ENCODE data around the gene FUCA1. TPM values are rescaled to one million over a fixed set of nuclear protein-coding genes. Genes with fewer than 3 reads are reported as not detected.
"Not testable (repeated sequence)": the region's sequence is repeated elsewhere in the genome, so short reads cannot be mapped to it uniquely, and the experiment has no call there.

FUCA1 gene
- total RNA-seq, 1 experiment from 2014 or later, result 20.3 TPM

DNA sequence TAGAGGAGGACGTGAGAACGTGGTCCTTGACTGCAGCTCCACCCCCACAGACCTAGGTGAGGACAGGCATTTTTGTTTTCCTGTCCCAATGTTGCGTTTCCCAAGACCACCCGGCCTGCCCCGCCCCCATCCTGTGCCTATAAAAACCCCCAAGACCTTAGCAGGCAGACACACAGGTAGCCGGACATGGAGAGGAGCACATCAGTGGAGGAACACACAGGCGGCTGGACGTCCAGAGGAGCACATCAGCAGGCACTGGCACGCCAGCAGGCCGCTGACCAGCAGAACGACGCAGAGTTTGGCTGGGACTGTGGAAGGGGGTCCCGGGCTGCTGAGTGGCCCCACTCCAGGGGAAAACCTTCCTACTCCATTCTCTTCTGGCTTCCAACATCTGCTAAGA, 30.2 kb downstream of the FUCA1 start:
- H3F3A ChIP-seq (ENCODE audit: low read length, unreplicated experiment), result no peaks in the 10 kb centered on the region
- H3K9ac ChIP-seq (ENCODE audit: low read length), result no peak overlapping the region
- H2AFZ ChIP-seq (ENCODE audit: low read length), result peak overlapping the region; percentile 72
- H3K4me2 ChIP-seq (ENCODE audit: low read length), result peak overlapping the region; percentile 83
- ChIA-PET POLR2A (ENCODE audit: unreplicated experiment) (no interaction called here), CTCF (no interaction called here)
- BruUV-seq (replicated peaks), result no TSS peak
- no peak overlapping the region for H3K27ac ChIP-seq (ENCODE audit: low read length)
- H3K4me1 ChIP-seq (ENCODE audit: insufficient read depth, low read length), result peaks cover 5% of the 10 kb centered on the region; the same call in 1 of the 2 replicates
- H3K9me3 ChIP-seq (ENCODE audit: low read length), result no peaks in the 10 kb centered on the region
- intact Hi-C loops (cut with micrococcal nuclease), result no loop called here
- H3K9me2 ChIP-seq (replicated peaks; ENCODE audit: low read length), result no peaks in the 10 kb centered on the region
- TF ChIP-seq EZH2 (IDR thresholded peaks at IDR 0.05; ENCODE audit: low read length, unreplicated experiment), result no peak
- TF ChIP-seq, protein P1, sequence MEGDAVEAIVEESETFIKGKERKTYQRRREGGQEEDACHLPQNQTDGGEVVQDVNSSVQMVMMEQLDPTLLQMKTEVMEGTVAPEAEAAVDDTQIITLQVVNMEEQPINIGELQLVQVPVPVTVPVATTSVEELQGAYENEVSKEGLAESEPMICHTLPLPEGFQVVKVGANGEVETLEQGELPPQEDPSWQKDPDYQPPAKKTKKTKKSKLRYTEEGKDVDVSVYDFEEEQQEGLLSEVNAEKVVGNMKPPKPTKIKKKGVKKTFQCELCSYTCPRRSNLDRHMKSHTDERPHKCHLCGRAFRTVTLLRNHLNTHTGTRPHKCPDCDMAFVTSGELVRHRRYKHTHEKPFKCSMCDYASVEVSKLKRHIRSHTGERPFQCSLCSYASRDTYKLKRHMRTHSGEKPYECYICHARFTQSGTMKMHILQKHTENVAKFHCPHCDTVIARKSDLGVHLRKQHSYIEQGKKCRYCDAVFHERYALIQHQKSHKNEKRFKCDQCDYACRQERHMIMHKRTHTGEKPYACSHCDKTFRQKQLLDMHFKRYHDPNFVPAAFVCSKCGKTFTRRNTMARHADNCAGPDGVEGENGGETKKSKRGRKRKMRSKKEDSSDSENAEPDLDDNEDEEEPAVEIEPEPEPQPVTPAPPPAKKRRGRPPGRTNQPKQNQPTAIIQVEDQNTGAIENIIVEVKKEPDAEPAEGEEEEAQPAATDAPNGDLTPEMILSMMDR (conservative IDR thresholded peaks at IDR 0.05; ENCODE audit: low read depth, low read length), result no peak
- H3K79me2 ChIP-seq (ENCODE audit: low read length), result no peaks in the 10 kb centered on the region
- no peaks in the 10 kb centered on the region for H3K27me3 ChIP-seq (ENCODE audit: low read length)
- no peaks in the 10 kb centered on the region for H4K20me1 ChIP-seq (ENCODE audit: low read length)
- ATAC-seq, result peak; percentile 23
- peak overlapping the region; percentile 62 for H3K4me3 ChIP-seq (ENCODE audit: low read length)
- DNase-seq, result no peak
- H3K36me3 ChIP-seq (ENCODE audit: low read depth, low read length), result no peaks in the 10 kb centered on the region

DNA sequence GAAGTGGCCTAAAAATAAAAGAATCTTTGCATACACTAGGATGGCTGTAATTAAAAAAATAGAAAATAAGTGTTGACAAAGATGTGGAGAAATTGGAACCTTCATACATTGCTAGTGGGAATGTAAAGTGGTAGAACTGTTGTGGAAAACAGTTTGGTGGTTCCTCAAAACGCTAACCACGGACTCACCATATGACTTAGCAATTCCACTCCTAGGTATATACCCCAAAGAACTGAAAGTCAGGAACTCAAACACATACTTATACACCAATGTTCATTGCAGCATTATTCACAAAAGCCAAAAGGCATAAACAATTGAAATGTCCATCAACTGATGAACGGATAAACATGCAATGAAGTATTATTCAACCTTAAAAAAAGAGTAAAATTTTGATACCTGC, 32.1 kb downstream of the FUCA1 start:
- CTCF ChIA-PET, result no interaction called here

DNA sequence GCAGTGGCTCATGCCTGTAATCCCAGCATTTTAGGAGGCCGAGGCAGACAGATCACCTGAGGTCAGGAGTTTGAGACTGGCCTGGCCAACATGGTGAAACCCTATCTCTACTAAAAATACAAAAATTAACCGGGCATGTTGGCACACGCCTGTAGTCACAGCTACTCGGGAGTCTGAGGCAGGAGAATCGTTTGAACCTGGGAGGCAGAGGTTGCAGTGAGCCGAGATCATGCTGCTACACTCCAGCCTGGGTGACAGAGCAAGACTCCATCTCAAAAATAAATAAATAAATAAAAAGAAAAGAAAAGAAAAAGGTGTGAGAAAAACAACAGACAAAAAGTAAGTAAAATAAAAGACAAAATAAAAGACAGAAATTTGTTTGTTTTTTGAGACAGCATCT, 33.9 kb downstream of the FUCA1 start:
- H3K9me2 ChIP-seq (replicated peaks; ENCODE audit: low read length); intact Hi-C loops (cut with micrococcal nuclease); H2AFZ ChIP-seq (ENCODE audit: low read length); CTCF ChIA-PET; H3K27ac ChIP-seq (ENCODE audit: low read length); DNase-seq; H3K4me2 ChIP-seq (ENCODE audit: low read length); ATAC-seq; H4K20me1 ChIP-seq (ENCODE audit: low read length); H3F3A ChIP-seq (ENCODE audit: low read length, unreplicated experiment); H3K4me3 ChIP-seq (ENCODE audit: low read length); H3K79me2 ChIP-seq (ENCODE audit: low read length); BruUV-seq (replicated peaks); H3K36me3 ChIP-seq (ENCODE audit: low read depth, low read length); H3K9me3 ChIP-seq (ENCODE audit: low read length); H3K9ac ChIP-seq (ENCODE audit: low read length); POLR2A ChIA-PET (ENCODE audit: unreplicated experiment); H3K27me3 ChIP-seq (ENCODE audit: low read length): not testable (repeated sequence)
- H3K4me1 ChIP-seq (ENCODE audit: insufficient read depth, low read length), result peaks cover 11% of the 10 kb centered on the region; the same call in 1 of the 2 replicates

More for the DNA sequence above, 32.1 kb downstream of the FUCA1 start:
- Histone ChIP-seq H2AFZ (ENCODE audit: low read length) (no peak overlapping the region), H3K9me3 (ENCODE audit: low read length) (no peaks in the 10 kb centered on the region), H3K36me3 (ENCODE audit: low read depth, low read length) (no peaks in the 10 kb centered on the region), H3K4me2 (ENCODE audit: low read length) (no peak overlapping the region), H3K9ac (ENCODE audit: low read length) (no peak overlapping the region), H3K27me3 (ENCODE audit: low read length) (no peaks in the 10 kb centered on the region), H3K4me3 (ENCODE audit: low read length) (no peak overlapping the region), H3K79me2 (ENCODE audit: low read length) (no peaks in the 10 kb centered on the region), H4K20me1 (ENCODE audit: low read length) (no peaks in the 10 kb centered on the region), H3K9me2 (replicated peaks; ENCODE audit: low read length) (no peaks in the 10 kb centered on the region), H3F3A (ENCODE audit: low read length, unreplicated experiment) (no peaks in the 10 kb centered on the region), H3K27ac (ENCODE audit: low read length) (no peak overlapping the region), H3K4me1 (ENCODE audit: insufficient read depth, low read length) (peaks cover 5% of the 10 kb centered on the region; the same call in 1 of the 2 replicates)
- DNase-seq, result no peak
- TF ChIP-seq, protein P1 (conservative IDR thresholded peaks at IDR 0.05; ENCODE audit: low read depth, low read length), result no peak
- TF ChIP-seq EZH2phosphoT487 (IDR thresholded peaks at IDR 0.05; ENCODE audit: borderline replicate concordance, low read length) (no peak), EZH2 (IDR thresholded peaks at IDR 0.05; ENCODE audit: low read length, unreplicated experiment) (no peak)
- BruUV-seq (replicated peaks), result no TSS peak
- no peak for ATAC-seq
- POLR2A ChIA-PET (ENCODE audit: unreplicated experiment), result no interaction called here
- intact Hi-C loops (cut with micrococcal nuclease), result no loop called here

Data from PC-3 (cell line).